ENCODE results near the gene CHCHD2. TPM values are rescaled to one million over a fixed set of nuclear protein-coding genes. Genes with fewer than 3 reads are reported as not detected.
A peak's percentile ranks its signal among the peaks of the same experiment; 100 is the strongest.
"Not testable (repeated sequence)": the region's sequence is repeated elsewhere in the genome, so short reads cannot be mapped to it uniquely, and the experiment has no call there.

CHCHD2 gene
- total and polyA plus RNA-seq, 2 of the 13 experiments (the other 11 are each of a cell fraction or from before 2014, with no cell fraction given) = 330 to 572 TPM

GRCh38 chr7:56131062-56131461 lies 24.8 kb upstream of the CHCHD2 start:
- in situ Hi-C loops (cut with HindIII; ENCODE audit: extremely low pct_ligation_motif_present, low pct_unique_long_range_greater_than_20kb); BruUV-seq (replicated peaks); intact Hi-C loops (cut with micrococcal nuclease; ENCODE audit: unreplicated experiment); POLR2A ChIA-PET; H3K27me3 ChIP-seq (ENCODE audit: control insufficient read depth in 1 of 2, insufficient read depth in 2 of 2, low read length in 2 of 2); H3K79me2 ChIP-seq (ENCODE audit: insufficient read depth, low read length); H3K4me3 ChIP-seq (replicated peaks in 1 of 3; ENCODE audit: insufficient read depth in 1 of 3, low read depth in 2 of 3, low read length in 3 of 3); CTCF ChIA-PET (ENCODE audit: low intra/inter-chr PET ratio, low total read pairs); H4K20me1 ChIP-seq (ENCODE audit: insufficient read depth, low read length); H3K9me3 ChIP-seq (ENCODE audit: low read length); H3K36me3 ChIP-seq (replicated peaks in 1 of 2; ENCODE audit: control insufficient read depth in 1 of 2, insufficient read depth in 2 of 2, low read length in 2 of 2); H3K4me2 ChIP-seq (ENCODE audit: low read depth, low read length); DNase-seq (ENCODE audit: low spot score); H3K9ac ChIP-seq (ENCODE audit: insufficient read depth, low read depth, low read length); H3K4me1 ChIP-seq (ENCODE audit: insufficient read depth, low read length); H3K27ac ChIP-seq (ENCODE audit: extremely low read length, insufficient read depth, low read length); TF ChIP-seq NR2F6 (CRISPR knock-in tag; IDR thresholded peaks at IDR 0.05); USF2 (IDR thresholded peaks at IDR 0.05; ENCODE audit: low read depth, low read length): not testable (repeated sequence)
- FAIRE-seq (peak; percentile 18), ATAC-seq (peak; percentile 93)
- TF ChIP-seq NR2F1 (CRISPR knock-in tag; IDR thresholded peaks at IDR 0.05) = peak; percentile 14 to 36; a peak in 1 of 4 replicates
- TF ChIP-seq NR2F6 (IDR thresholded peaks at IDR 0.05) = peak; percentile 51
- peak; percentile 66; the same call in 1 of the 2 replicates for TF ChIP-seq USF2 (CRISPR knock-in tag; IDR thresholded peaks at IDR 0.05; ENCODE audit: borderline replicate concordance)
- 0 out of 2 replicates have a peak, but pooled peaks have one; percentile 30 for TF ChIP-seq NR2F2 (IDR thresholded peaks at IDR 0.05; ENCODE audit: borderline replicate concordance, low read depth)
- H2AFZ ChIP-seq (ENCODE audit: low read length) = peak overlapping the region; percentile 63
- WGBS (ENCODE audit: low lambda C conversion rate) = 13% methylated on average over 2 of the region's 2 CpGs

Measured in HepG2 (cell line).